GM11168 (cell line): ENCODE data around the gene SPTLC2.

Experiments
- in situ Hi-C: fragments of 300-500 bp; cut with MboI; formaldehyde crosslinking; loops from one replicate; pipeline ENCODE4 v1.12.0; 2022; ENCODE audit warnings: low sequenced_read_pairs; ENCODE audit not compliant: unreplicated experiment

SPTLC2 gene

GRCh38 chr14:77625360-77625759 is 8.9 kb upstream of the SPTLC2 start:
- in situ Hi-C loops = no loop called here

- in situ Hi-C loops = no loop called here
Measured at GRCh38 chr14:77623201-77623600, 6.8 kb upstream of the SPTLC2 start.

GRCh38 chr14:77622366-77622961 is 6.0 kb upstream of the SPTLC2 start:
- in situ Hi-C loops = no loop called here

- in situ Hi-C loops = no loop called here
Measured at GRCh38 chr14:77620222-77620870, 3.9 kb upstream of the SPTLC2 start.

GRCh38 chr14:77618381-77618970 is 2.0 kb upstream of the SPTLC2 start:
- in situ Hi-C loops = no loop called here

DNA sequence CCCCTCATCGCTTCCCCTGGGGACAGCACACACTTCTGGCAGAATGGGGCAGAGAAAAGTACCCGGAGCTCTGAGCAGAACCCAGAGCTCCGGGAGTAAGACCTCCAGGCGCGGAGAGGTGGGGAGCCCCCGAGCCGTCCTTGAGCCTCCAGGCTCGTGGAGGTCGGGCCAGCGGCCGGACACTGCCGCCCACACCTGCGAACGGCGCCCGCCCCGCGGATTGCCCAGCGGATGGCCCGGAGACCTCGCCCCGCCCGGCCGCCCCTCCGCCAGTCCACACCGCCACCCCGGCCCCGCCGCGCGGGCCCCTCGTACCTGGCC is 344 bp downstream of the SPTLC2 start:
- in situ Hi-C loops = no loop called here

- in situ Hi-C loops = no loop called here
Measured at GRCh38 chr14:77615361-77616132, 890 bp downstream of the SPTLC2 start.

GRCh38 chr14:77613201-77613600 is 3.2 kb downstream of the SPTLC2 start:
- in situ Hi-C loops = no loop called here

- in situ Hi-C loops = no loop called here
Measured at GRCh38 chr14:77612011-77612620, 4.3 kb downstream of the SPTLC2 start.

DNA sequence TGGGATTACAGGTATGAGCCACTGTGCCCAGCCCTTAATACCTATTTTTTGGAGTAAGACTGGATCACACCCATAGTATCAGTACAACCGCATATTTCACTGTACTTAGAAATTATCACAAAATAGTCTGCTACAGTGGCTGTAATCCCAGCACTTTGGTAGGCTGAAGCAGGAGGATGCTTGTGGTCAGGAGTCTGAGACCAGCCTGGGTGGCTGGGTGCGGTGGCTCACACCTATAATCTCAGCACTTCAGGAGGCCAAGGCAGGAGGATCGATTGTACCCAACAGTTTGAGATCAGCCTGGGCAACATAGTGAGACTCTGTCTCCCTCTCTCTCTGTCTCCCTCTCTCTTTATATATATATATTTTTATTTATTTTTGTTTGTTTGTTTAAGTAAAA is 5.9 kb downstream of the SPTLC2 start:
- in situ Hi-C loops = no loop called here

- in situ Hi-C loops = no loop called here
Measured at GRCh38 chr14:77609922-77610321, 6.5 kb downstream of the SPTLC2 start.

DNA sequence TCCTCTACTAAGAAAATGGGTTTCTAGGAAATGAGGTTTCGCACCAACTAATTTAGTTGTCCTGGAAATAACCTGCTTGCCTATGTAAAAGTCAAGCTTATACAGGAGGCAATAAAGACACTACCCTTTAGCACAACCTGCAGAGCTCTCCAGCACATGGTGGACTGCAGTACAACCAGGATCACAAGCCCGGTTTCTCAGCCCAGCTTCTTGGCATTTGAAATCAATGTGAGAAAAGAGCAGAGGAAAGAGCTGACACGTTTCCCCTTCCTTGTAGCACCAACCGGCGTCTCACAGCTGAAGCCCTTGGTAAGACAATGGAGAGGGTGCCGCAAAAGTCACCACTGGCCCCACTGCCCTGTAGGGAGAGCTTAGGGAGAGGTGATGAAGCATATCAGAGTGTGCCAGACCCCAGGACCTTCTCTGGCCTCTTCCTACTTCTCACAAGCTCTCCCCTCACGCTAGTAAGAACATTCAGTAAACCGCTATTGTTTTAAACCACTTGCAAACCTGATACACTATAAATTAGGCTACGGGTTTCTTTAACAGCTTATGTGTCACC is 8.6 kb downstream of the SPTLC2 start:
- in situ Hi-C loops = no loop called here

DNA sequence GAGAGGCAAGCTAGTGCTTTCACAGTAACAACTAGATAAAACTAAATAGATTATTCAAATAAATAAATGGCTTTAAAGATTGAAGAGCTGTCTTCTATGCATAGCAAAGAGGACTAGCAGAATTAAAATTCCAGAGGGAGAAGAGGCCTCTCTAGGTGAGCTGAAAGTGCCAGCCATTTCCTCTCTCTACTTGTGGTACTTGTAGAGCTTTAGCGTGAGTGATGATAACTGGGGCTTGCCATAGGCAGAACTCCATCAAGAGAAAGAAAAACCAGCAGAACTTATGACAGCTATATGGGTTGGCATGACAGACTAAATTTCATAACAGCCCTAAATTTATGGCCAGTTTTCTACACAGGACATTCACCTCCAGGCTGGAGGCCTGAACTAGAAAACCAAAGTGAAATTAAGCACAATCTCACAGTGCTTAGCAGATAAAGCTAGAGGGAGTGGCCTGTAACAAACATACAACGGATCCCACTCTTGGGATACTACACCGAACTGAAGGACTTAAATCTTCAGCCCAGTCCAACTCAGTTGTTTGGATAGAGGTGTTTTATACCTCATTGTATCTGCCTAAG is 11.0 kb downstream of the SPTLC2 start:
- in situ Hi-C loops = no loop called here

GRCh38 chr14:77603654-77604255 is 12.7 kb downstream of the SPTLC2 start:
- in situ Hi-C loops = no loop called here

GRCh38 chr14:77603031-77603430 is 13.4 kb downstream of the SPTLC2 start:
- in situ Hi-C loops = no loop called here

DNA sequence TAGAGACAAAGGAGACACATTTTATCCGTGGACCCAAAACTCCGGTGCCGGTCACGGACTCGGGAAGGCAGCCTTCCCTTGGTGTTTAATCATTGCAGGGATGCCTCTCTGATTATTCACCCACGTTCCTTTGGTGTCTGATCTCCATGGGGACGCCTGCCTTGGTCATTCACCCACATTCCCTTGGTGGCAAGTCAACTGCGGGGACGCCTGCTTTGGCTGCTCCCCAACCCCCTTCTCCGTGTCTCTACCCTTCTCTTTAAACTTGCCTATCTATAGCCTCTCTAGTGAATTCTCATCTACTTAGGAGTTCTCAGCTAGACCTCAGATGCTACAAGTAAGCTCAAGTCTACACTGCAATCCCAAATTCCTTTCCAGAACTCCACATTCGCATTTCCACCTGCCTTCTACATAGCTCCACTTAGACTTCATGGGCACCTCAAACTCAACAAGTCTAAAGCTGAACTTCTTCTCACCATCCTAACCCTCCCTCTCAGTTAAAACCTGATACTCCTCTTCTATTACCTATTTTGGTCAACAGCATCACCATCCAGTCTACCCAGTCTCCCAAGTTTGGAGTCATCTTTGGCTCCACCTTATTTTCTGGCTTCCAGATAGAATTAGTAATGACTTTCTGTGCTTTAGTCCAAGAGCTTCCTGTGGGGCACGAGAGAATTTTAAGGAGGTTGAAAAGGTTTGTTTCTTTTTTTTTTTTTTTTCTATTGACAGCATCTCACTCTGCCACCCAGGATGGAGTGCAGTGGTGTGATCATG is 14.4 kb downstream of the SPTLC2 start:
- in situ Hi-C loops = no loop called here

GRCh38 chr14:77599889-77600288 is 16.5 kb downstream of the SPTLC2 start:
- in situ Hi-C loops = no loop called here

GRCh38 chr14:77598366-77599070 is 17.9 kb downstream of the SPTLC2 start:
- in situ Hi-C loops = no loop called here
